K562 (cell line): ENCODE data around the gene MAD1L1. TPM values are rescaled to one million over a fixed set of nuclear protein-coding genes. Genes with fewer than 3 reads are reported as not detected.
A peak's percentile ranks its signal among the peaks of the same experiment; 100 is the strongest.

Experiments used
- ATAC-seq: fragments of 200-7000 bp; cut with Tn5 transposase; 3 replicates; pipeline ENCODE4 v1.9.1; 2020; ENCODE audit warnings: moderate library complexity
- BruUV-seq: library from RNA; stranded (reverse); fragments of 400-500 nt; replicated peaks from 2 replicates; lab custom pipeline; 2021; lab: Mats Ljungman, UMichigan
- CTCF ChIA-PET: fragments of 300-600 bp; formaldehyde crosslinking; extraction: SDS; loops from one replicate; lab custom pipeline; 2021; ENCODE audit warnings: low intra/inter-chr PET ratio; lab: Yijun Ruan, JAX
- POLR2A ChIA-PET: fragments of 300-600, 350-650 bp; sonication (Branson Sonifier 250); formaldehyde crosslinking; extraction: SDS; loops from one replicate; lab custom pipeline; 2021; ENCODE audit warnings: antibody characterized with exemption, inconsistent platforms; lab: Yijun Ruan, JAX
- DNase-seq, 4 experiments: peaks; one replicate each; pipeline versions ENCODE4 v3.0.0 to v3.0.0-alpha.2; 2011 to 2018; ENCODE audit warnings: low spot score in 3 of 4, mixed read lengths in 3 of 4; ENCODE audit errors: extremely low read depth in 1 of 4
- FAIRE-seq: peaks from 2 replicates; lab custom pipeline; 2011; peaks lifted over from hg19 to GRCh38; lab: Jason Lieb, UNC
- H2AFZ ChIP-seq: 2 replicates; pipeline ENCODE4 v1.6.0; 2011; ENCODE audit warnings: low read depth, low read length, control low read depth, inconsistent platforms
- H3K27ac ChIP-seq: fragments of 200-600 bp; 3 replicates; pipeline ENCODE4 v1.8.0; 2011; ENCODE audit warnings: low read depth, mild to moderate bottlenecking, control low read depth, inconsistent platforms, low read length, moderate library complexity, mixed read lengths; ENCODE audit errors: extremely low read depth
- H3K27me3 ChIP-seq, 2 experiments: fragments of 300-600 bp in 1 of 2; 2 replicates in 1 of 2; 3 replicates in 1 of 2; pipeline versions ENCODE4 v1.6.0 to v1.8.0; 2011; ENCODE audit warnings: inconsistent platforms in 2 of 2, low read length in 2 of 2, mild to moderate bottlenecking in 1 of 2, mixed read lengths in 1 of 2, moderate library complexity in 1 of 2; ENCODE audit not compliant: control insufficient read depth in 2 of 2, insufficient read depth in 2 of 2
- H3K36me3 ChIP-seq: fragments of 300-600 bp; 3 replicates; pipeline ENCODE4 v1.8.0; 2011; ENCODE audit warnings: mild to moderate bottlenecking, low read length, inconsistent platforms; ENCODE audit not compliant: control insufficient read depth, insufficient read depth
- H3K4me1 ChIP-seq, 2 experiments: fragments of 200-600 bp in 1 of 2; replicated peaks in 1 of 2; 2 replicates in 1 of 2; 3 replicates in 1 of 2; pipeline versions ENCODE4 v1.5.1 to v1.8.0; 2011; ENCODE audit warnings: inconsistent platforms in 2 of 2, low read length in 2 of 2, mild to moderate bottlenecking in 1 of 2, mixed read lengths in 1 of 2, moderate library complexity in 1 of 2; ENCODE audit not compliant: control insufficient read depth in 2 of 2, insufficient read depth in 2 of 2
- H3K4me2 ChIP-seq: 2 replicates; pipeline ENCODE4 v1.6.1; 2011; ENCODE audit warnings: low read length, control low read depth, inconsistent platforms, mixed read lengths; ENCODE audit not compliant: insufficient read depth
- H3K4me3 ChIP-seq: fragments of 200-600 bp; sonication (generic), shearing (Covaris generic); 2 replicates; pipeline ENCODE4 v1.5.1; 2016; ENCODE audit warnings: control low read depth, inconsistent platforms
- H3K79me2 ChIP-seq: fragments of 200-600 bp; 3 replicates; pipeline ENCODE4 v1.8.0; 2011; ENCODE audit warnings: low read length, inconsistent platforms; ENCODE audit not compliant: control insufficient read depth, insufficient read depth
- H3K9ac ChIP-seq, 2 experiments: 2 replicates each; pipeline versions ENCODE4 v1.6.0 to v1.6.1; 2011; ENCODE audit warnings: low read depth in 2 of 2, low read length in 2 of 2, control low read depth in 1 of 2, inconsistent platforms in 1 of 2, mild to moderate bottlenecking in 1 of 2, mixed read lengths in 1 of 2; ENCODE audit not compliant: insufficient read depth in 1 of 2
- H3K9me1 ChIP-seq: one replicate; pipeline ENCODE4 v1.6.0; 2011; ENCODE audit warnings: inconsistent platforms, mild to moderate bottlenecking, low read length, moderate library complexity; ENCODE audit not compliant: control insufficient read depth, insufficient read depth
- H3K9me3 ChIP-seq: replicated peaks from 2 replicates; pipeline ENCODE4 v1.5.1; 2011; ENCODE audit warnings: low read depth, low read length, inconsistent platforms; ENCODE audit not compliant: control insufficient read depth, insufficient read depth
- H4K20me1 ChIP-seq: replicated peaks from 2 replicates; pipeline ENCODE4 v1.6.1; 2011; ENCODE audit warnings: low read length, inconsistent platforms, mixed read lengths; ENCODE audit not compliant: control insufficient read depth, insufficient read depth
- BRD4 ChIP-seq: fragments of 200-600 bp; sonication (generic); IDR thresholded peaks from 2 replicates; pipeline ENCODE4 v1.6.1; 2017; ENCODE audit warnings: inconsistent platforms
- FUS ChIP-seq: fragments of 200-400 bp; formaldehyde crosslinking; optimal IDR thresholded peaks from 2 replicates; pipeline ENCODE3; 2017; ENCODE audit warnings: low read depth, low read length
- HDGF ChIP-seq: fragments of 450-650 bp; IDR thresholded peaks from 2 replicates; pipeline ENCODE4 v1.6.1; 2016
- ILK ChIP-seq: fragments of 450-650 bp; IDR thresholded peaks from 2 replicates; pipeline ENCODE4 v1.6.1; 2016; ENCODE audit warnings: missing genetic modification characterization, low read depth, mild to moderate bottlenecking, missing compliant biosample characterization, moderate library complexity, borderline replicate concordance
- LCOR ChIP-seq: sonication (generic); formaldehyde crosslinking; IDR thresholded peaks from 2 replicates; pipeline ENCODE4 v1.8.0; 2022; ENCODE audit warnings: mild to moderate bottlenecking, missing genetic modification reagents
- MED1 ChIP-seq: sonication (generic); formaldehyde crosslinking; IDR thresholded peaks from 2 replicates; pipeline ENCODE4 v1.8.1; 2023; ENCODE audit warnings: missing genetic modification reagents, borderline replicate concordance
- NFE2 ChIP-seq: IDR thresholded peaks from 2 replicates; pipeline ENCODE4 v1.6.1; 2014; ENCODE audit warnings: antibody characterized with exemption, low read depth
- TAF1 ChIP-seq: IDR thresholded peaks from 2 replicates; pipeline ENCODE4 v1.6.1; 2011; ENCODE audit warnings: mild to moderate bottlenecking, low read length, moderate library complexity; ENCODE audit not compliant: insufficient read depth, control insufficient read depth, severe bottlenecking; ENCODE audit errors: extremely low read depth
- ZNF140 ChIP-seq: fragments of 250-450 bp; sonication (Bioruptor Pico); IDR thresholded peaks from 2 replicates; pipeline ENCODE4 v1.8.0; 2021; ENCODE audit warnings: moderate library complexity, mild to moderate bottlenecking, inconsistent platforms
- ZNF583 ChIP-seq: fragments of 250-450 bp; sonication (Bioruptor Pico); IDR thresholded peaks from 2 replicates; pipeline ENCODE4 v1.4.0; 2020
- WGBS: fragments of 100-300 bp; shearing (Covaris generic); methylation state at CpG from one replicate; pipeline ENCODE4 v1.1.6; 2016; ENCODE audit warnings: low coverage, mixed read lengths; ENCODE audit not compliant: insufficient coverage; ENCODE audit errors: missing lambda C conversion rate; 5-methylcytosine and 5-hydroxymethylcytosine counted together
- in situ Hi-C: fragments of 300-500 bp; cut with MboI; formaldehyde crosslinking; loops from 4 replicates; pipeline ENCODE4 v1.15.0; 2018; ENCODE audit warnings: inconsistent platforms, mixed read lengths
- intact Hi-C: fragments of 100-400 bp; cut with micrococcal nuclease; formaldehyde crosslinking; loops from 2 replicates; pipeline ENCODE4 v1.14.2; 2022
- polyA plus RNA-seq, 8 experiments: library from polyadenylated mRNA; depleted of rRNA in 4 of 8; stranded (reverse) in 5 of 8; unstranded in 3 of 8; fragments of >200 nt; fragmentation: Nextera tagmentation in 2 of 8; fragmentation: Illumina TruSeq in 1 of 8; extraction: Ambion mirVana in 2 of 8; extraction: Trizol in 1 of 8; gene quantifications; 2 replicates each; pipeline versions ENCODE4 v1.2.1 to v1.2.3, GENCODE V29; 2011 to 2014; ENCODE audit warnings: inconsistent platforms in 1 of 8, missing spikeins in 1 of 8
- total RNA-seq, 7 experiments: library from RNA; depleted of rRNA in 6 of 7; stranded (reverse); fragments of >200 nt in 6 of 7; fragmentation: Illumina TruSeq in 2 of 7; extraction: Trizol in 2 of 7; gene quantifications; 2 replicates each; pipeline versions ENCODE4 v1.2.1 to v1.2.3, GENCODE V29; 2011 to 2021; ENCODE audit warnings: low replicate concordance in 1 of 7
- TF ChIP-seq, protein P1 (sequence below): fragments of 250-450 bp; sonication (Bioruptor Pico); IDR thresholded peaks from 2 replicates; pipeline ENCODE4 v1.5.1; 2021; ENCODE audit warnings: mild to moderate bottlenecking
- TF ChIP-seq, protein P2 (sequence below): fragments of 450-650 bp; IDR thresholded peaks from 2 replicates; pipeline ENCODE4 v1.6.1; 2016; ENCODE audit warnings: low read depth, mild to moderate bottlenecking, moderate library complexity
- TF ChIP-seq, protein P3 (sequence below): fragments of 250-450 bp; sonication (Bioruptor Pico); IDR thresholded peaks from 2 replicates; pipeline ENCODE4 v1.4.0; 2020; ENCODE audit warnings: borderline replicate concordance

Gene MAD1L1
- total and polyA plus RNA-seq, 9 of the 15 experiments (the other 6 are each of a cell fraction or from before 2014, with no cell fraction given) = 1.7 to 89.7 (median 18.0) TPM

DNA sequence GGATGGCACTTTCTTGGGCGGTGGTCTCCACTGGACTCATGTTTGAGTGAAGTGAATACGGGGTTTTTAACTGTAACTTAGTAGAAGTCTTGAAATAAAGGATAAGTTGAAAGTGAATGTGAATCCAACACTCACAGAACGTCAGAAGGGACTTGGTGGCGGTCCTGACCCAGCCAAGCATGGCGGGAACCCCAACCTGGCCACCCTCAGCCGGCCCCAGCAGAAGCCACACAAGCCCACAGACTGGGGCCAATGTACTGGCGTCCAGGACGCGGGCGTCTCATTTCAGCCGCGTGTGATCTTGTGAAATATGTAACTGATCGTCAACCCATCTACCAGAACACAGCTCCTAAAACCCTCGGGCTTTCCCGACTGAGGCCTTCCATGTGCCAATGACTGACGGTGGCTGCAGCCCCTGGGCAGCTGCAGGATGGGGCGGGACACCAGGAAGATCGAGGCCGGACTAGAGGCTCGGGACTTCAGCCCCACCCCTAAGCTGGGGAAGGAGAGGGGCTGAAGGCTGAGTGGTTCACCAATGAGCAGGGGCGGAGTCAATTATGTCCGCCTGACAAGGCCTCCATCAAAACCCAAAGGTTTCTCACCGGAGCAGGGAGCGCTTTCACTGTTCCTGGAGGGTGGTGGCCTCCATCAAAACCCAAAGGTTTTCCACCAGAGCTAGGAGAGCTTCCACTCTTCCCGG, 161.5 kb downstream of the MAD1L1 start:
- no peaks in the 10 kb centered on the region for H4K20me1 ChIP-seq
- H3K9me1 ChIP-seq = no peaks in the 10 kb centered on the region
- TF ChIP-seq ZNF140 (CRISPR knock-in tag) = no peak
- no peak for TF ChIP-seq HDGF
- TF ChIP-seq NFE2 = no peak
- TF ChIP-seq ZNF583 (CRISPR knock-in tag) = no peak
- TF ChIP-seq FUS = no peak
- TF ChIP-seq, protein P1, sequence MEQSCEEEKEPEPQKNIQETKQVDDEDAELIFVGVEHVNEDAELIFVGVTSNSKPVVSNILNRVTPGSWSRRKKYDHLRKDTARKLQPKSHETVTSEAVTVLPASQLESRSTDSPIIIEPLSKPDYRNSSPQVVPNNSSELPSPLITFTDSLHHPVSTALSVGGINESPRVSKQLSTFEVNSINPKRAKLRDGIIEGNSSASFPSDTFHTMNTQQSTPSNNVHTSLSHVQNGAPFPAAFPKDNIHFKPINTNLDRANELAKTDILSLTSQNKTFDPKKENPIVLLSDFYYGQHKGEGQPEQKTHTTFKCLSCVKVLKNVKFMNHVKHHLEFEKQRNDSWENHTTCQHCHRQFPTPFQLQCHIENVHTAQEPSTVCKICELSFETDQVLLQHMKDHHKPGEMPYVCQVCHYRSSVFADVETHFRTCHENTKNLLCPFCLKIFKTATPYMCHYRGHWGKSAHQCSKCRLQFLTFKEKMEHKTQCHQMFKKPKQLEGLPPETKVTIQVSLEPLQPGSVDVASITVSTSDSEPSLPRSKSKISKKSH (CRISPR knock-in tag) = no peak
- no peak for TF ChIP-seq ILK (tag)
- TF ChIP-seq, protein P2, sequence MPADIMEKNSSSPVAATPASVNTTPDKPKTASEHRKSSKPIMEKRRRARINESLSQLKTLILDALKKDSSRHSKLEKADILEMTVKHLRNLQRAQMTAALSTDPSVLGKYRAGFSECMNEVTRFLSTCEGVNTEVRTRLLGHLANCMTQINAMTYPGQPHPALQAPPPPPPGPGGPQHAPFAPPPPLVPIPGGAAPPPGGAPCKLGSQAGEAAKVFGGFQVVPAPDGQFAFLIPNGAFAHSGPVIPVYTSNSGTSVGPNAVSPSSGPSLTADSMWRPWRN = no peak
- TF ChIP-seq TAF1 = no peak
- TF ChIP-seq LCOR = no peak
- TF ChIP-seq, protein P3, sequence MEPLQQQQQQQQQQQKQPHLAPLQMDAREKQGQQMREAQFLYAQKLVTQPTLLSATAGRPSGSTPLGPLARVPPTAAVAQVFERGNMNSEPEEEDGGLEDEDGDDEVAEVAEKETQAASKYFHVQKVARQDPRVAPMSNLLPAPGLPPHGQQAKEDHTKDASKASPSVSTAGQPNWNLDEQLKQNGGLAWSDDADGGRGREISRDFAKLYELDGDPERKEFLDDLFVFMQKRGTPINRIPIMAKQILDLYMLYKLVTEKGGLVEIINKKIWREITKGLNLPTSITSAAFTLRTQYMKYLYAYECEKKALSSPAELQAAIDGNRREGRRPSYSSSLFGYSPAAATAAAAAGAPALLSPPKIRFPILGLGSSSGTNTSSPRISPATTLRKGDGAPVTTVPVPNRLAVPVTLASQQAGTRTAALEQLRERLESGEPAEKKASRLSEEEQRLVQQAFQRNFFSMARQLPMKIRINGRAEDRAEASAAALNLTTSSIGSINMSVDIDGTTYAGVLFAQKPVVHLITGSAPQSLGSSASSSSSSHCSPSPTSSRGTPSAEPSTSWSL (CRISPR knock-in tag) = no peak
- no peak for TF ChIP-seq MED1 (CRISPR knock-in tag)
- no peak for TF ChIP-seq BRD4
- no peak overlapping the region for H3K4me2 ChIP-seq
- DNase-seq (peak in 2 of 4 experiments; percentile 31 to 37), FAIRE-seq (no peak), ATAC-seq (no peak)
- H3K27ac ChIP-seq = no peak overlapping the region
- POLR2A ChIA-PET = interaction anchor here (0.7 kb wide), 1 partner anchor 88 kb away, joined by 3 read pairs; no protein-coding TSS in a partner anchor
- 0 out of 3 replicates have a peak, but pooled peaks cover 5% of the 10 kb centered on the region for H3K79me2 ChIP-seq
- H2AFZ ChIP-seq = no peak overlapping the region
- H3K27me3 ChIP-seq = no peaks in the 10 kb centered on the region
- BruUV-seq = no TSS peak
- intact Hi-C loops = no loop called here
- H3K9me3 ChIP-seq = no peaks in the 10 kb centered on the region
- WGBS = 85% methylated on average over 24 of the region's 25 CpGs
- H3K9ac ChIP-seq = peak overlapping the region in 1 of 2 experiments; percentile 27; a peak in 1 of 4 replicates
- H3K4me1 ChIP-seq = peaks cover 11 to 61% of the 10 kb centered on the region in 2 experiments
- in situ Hi-C loops = no loop called here
- H3K36me3 ChIP-seq = peaks cover 10% of the 10 kb centered on the region; the same call in 2 of the 3 replicates
- no peak overlapping the region for H3K4me3 ChIP-seq
- CTCF ChIA-PET = no interaction called here
